HG03039 (cell line): ENCODE measurements around the gene NFXL1.
A peak's percentile ranks its signal among the peaks of the same experiment; 100 is the strongest.

Experiments
- ATAC-seq: cut with Tn5 transposase; IDR thresholded peaks from one replicate; pipeline ENCODE4 v1.9.1; 2021; ENCODE audit warnings: mild to moderate bottlenecking, moderate library complexity; ENCODE audit not compliant: unreplicated experiment

Gene NFXL1

DNA sequence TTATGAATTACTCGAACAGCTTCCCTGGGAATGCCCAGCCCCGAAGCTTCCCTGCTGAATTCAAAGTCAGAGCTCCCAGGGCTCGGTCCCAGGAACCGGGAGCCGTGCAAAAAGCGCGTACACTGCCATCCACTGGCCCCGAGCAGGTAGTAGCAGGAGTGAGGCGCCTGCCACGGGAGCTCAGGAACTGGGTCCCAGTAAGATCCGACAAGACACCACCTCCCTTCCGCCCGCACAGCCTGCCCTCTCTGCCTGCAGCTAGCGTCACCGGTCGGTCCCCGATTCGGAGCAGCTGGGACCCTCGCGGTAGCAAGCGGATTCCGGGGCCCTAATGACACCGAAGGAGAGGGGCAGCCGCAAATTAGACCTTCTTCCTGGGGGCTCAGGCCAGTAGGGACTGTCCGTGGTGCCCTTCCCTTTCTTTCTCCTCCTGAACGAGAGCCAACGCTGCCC lies 77.7 kb downstream of the NFXL1 start:
- ATAC-seq, result peak; percentile 55

DNA sequence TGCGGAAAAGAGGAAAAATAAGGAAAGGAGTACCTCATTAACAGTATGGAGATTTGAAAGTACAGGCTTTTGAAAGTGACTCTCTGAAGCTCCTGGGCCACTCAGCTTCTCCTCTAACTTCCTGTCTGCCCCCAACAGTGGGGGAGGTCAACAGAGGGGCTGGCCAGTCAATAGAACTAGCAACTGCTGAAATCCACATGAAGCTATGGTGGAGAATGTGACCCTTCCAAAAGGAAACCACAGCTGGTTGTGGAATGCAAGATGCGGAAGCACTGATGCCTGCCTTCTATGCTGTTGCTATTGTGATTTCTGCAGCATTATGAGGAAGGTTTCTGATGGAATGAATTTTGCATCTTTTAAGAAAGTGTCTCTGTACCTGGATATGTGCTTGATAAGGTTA lies 78.9 kb downstream of the NFXL1 start:
- no peak for ATAC-seq

DNA sequence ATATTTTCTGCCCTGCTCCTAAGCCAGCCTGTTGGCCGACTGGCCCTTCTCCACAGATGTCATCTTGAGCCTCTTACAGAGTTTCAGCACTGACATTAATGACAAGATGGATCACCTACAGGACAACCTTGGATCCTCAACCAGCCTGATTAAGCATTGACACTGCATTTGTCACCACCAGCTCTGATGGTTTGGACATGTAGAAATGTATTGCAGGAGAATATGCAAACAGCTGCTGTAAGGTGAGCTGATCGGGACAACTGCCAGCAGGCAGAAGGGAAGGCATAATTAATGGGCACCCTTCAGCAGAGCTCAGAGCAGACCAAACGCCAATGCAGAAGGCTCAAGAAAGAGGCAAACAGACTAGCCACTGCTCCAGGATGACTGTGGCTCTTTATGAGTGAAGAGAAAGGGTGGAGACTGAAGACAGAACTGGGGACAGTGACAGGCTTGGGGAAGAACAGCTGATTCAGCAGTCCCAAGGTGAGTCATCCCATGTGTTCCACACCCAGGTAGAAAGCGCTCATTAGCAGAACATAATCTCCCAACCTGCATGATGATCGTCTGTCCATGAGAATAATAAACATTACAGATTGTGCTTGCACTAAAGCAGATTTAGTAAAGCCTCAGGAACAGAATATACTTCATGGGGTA lies 83.2 kb downstream of the NFXL1 start:
- no peak for ATAC-seq

DNA sequence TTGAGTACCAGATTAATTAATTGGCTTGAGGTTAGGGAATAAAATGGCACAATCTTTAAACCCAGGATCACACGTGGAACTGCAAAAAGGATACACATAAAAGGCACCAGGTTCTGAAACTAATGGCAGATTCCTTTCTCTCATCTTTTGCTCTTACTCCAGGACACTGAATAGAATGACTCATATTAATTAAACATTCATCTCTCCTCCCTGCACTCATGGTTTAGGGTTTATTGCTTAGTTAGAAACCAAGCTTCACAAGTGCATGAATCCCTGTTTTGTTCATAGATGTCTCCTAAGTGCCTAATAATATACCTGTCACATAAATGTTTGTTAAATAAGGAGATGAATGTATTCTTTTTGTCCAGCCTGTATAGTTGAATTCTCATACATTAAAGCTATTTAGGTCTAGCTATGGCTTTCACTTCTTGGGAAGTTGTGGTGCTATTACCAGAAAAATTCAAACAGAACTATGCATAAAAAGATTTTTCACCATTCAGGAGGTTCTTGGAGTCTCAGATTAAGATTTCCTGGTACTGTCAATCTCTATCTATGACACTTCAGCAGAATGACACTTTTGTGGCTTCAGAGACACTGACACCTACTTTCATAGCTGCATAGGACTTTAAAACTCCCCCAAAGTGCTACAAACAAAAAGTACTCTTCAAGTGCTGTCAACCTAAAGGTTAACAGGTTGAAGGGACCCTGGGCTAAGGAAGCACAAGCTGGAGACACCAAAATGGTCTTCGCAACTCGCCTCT lies 83.9 kb downstream of the NFXL1 start:
- no peak for ATAC-seq

DNA sequence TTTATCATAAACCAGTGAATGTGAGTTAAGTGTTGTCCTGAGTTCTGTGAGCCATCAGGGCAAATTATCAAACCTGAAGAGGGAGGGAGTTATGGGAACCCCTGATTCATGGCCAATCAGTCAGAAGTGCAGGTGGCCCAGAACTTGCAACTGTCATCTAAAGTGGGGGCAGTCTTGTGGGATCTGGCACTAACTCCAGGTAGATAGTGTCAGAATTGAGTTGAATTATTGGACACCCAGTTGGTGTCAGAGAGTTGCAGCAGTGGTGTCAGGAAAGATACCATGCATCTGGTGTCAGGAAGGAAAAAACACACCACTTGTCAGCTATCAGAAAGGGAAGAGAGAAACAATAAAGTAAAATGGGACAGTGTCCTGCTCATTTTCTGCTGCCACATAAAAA lies 84.9 kb downstream of the NFXL1 start:
- ATAC-seq, result no peak

DNA sequence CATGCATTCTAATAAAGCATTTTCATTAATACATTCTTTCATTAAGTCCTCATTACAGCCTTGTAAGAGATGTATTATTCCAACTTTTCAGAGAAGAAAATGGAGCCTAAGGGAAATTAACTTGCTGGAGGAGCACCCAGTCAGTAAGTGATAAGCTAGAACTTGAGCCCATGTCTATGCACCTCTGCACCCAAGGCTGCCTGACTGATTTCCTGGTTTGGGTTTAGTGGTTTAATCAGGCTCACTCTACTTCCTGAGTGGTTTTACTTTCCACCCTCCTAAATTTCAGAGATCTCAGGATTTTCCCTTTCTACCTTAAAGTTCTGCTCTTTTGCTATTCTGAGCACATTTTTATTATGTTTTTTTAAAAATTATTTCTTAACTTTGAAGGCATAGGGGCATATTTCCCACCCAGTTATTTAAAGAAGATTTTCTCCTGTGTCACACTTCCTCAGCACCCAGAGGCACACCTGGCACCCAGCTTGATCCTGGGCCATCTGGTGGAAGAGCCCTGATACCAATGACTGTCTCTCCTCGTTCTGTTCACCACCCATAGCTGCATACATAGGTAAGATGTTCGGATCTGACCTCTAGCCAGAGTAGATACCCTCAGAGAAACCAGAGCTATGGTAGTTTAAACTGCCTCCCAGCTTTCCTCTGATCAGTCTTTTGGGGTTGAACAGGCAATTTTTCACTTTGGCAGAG lies 86.9 kb downstream of the NFXL1 start:
- no peak for ATAC-seq

DNA sequence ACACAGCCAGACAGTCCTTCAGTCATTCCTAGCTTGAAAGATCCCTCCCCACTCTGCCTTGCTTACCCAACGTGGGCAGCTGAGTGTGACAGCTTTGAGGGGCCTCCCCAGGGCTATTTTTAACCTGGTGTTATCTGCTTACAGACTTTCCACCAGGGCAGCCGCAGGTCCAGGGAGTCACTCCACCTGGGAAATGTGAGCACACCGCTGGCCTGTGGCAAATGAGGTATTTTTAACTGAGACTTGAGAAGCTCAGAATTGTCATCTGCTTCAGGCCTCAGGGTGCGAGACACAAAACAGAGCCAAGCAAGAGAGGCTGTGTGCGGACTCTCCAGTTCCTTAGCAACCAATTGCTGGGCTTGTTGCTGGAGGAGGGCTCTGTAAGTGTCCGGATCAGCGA lies 89.5 kb downstream of the NFXL1 start:
- ATAC-seq, result no peak

DNA sequence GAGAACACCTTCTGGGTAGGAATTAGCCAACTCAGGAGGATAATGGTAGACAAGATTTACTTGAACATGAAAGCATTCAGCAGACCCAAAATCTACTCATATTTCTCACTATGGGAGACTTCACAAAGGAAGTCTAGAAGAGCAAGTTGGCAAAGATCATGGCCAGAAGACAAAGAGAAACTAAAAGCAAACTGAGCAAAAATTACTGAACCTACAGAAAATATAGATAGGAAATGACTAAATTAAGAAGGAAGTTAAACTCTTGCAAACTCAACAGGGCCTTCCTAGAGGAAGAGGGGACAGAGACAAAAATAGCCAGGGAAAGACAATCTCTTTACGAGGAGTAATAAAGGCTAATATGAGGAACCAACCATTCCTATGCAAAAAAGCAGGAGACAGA lies 95.2 kb downstream of the NFXL1 start:
- no peak for ATAC-seq

DNA sequence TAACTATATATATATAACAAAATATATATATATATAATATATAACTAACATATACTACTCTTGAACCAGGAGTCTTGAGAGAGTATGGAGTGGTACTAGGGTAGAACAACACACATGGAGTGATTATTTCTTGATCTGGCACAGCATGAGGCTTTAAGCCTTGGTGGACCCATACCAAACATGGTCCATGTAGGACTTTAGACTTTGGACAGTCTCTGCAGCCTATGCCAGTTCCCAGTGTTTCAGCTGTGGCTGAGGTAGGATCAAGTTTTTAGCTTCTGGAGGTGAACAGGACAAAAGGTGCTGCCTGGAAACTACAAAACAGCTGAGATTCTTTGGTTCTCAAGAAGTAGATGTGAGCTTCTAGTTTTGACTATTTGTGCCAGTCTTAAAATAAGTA lies 97.1 kb downstream of the NFXL1 start:
- ATAC-seq, result no peak

DNA sequence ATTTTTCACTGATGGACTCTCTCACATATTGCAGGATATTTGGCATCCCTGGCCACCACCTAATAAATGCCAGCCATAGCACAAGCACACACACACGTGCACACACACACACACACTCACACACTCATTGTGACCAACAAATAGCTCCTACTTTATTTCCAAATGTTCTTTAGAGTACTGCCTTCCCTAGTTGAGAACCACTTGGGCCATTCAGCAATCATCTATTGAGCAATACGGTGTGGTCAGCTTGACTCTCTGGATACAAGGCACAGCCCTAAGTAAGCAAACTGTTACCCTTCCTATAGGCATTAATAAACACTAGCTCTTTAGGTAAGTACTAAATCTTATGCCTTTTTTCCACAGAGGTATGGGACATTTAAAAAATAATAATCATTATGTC lies 97.6 kb downstream of the NFXL1 start:
- ATAC-seq, result no peak

DNA sequence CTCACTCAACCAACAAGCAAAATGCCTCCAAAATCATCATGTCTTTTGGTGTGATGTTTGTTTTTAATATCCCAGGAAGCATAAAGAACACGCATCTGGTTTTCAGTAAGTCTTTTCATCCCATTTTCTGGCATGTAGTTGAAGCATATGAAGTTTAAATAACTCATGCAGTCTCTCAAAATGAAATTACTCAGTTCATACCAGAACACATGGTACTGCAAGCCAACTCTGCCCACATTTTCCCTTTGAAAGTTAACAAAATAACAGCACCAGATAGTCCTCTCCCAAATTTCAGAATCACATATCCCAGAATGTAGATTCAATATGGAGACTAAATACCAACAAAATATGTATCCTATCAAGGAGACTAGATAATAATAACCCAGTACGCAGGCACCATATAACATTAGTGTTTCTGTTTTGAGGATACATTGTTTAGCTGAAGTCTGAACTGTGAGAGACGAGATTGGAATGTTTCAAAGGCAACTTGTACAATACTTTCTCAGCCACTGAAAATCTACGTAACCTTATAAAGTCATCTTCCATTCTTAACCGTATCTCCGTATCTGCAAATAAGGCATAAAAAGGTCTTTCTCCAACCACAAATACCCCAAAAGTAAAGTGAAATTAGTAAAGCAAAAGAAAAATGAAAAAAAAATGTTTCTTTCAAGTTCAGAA lies 99.6 kb downstream of the NFXL1 start:
- no peak for ATAC-seq

DNA sequence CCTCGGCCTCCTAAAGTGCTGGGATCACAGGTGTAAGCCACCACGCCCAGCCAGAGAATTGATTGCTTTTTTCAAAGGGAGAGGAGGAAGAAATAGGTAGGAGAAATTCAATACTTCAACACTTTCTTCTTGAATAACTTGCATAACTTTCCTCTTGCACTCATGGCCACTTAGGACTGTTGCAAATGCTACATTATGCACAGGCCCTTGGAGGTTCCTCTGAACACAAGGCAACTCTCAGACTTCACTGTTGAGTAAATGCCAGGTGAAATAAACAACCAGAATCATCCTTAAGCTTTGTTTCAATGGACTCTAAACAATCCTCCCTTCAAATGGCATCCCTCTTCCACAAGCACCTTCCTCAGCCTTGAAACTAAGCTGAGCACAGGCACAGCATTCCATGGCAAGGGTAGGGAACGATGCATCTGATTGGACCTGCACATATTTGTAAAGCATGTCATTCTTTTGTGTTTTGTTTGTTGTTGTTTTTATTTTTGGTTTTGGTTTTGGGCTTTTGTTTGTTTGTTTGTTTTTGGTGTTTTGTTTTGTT lies 104.7 kb downstream of the NFXL1 start:
- no peak for ATAC-seq

DNA sequence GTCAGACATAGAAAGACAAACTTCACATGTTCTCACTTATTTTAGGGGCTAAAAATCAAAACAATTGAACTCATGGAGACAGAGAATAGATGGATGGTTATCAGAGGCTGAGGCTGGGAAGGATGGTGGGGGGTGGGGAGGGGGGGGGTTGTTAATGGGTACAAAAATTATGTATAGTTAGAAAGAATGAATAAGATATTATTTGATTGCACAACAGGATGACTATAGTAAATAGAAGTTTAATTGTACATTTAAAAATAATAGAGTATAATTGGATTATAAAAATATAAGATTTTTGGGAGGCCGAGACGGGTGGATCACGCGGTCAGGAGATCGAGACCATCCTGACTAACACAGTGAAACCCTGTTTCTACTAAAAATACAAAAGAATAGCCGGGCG lies 109.8 kb downstream of the NFXL1 start:
- ATAC-seq, result no peak

DNA sequence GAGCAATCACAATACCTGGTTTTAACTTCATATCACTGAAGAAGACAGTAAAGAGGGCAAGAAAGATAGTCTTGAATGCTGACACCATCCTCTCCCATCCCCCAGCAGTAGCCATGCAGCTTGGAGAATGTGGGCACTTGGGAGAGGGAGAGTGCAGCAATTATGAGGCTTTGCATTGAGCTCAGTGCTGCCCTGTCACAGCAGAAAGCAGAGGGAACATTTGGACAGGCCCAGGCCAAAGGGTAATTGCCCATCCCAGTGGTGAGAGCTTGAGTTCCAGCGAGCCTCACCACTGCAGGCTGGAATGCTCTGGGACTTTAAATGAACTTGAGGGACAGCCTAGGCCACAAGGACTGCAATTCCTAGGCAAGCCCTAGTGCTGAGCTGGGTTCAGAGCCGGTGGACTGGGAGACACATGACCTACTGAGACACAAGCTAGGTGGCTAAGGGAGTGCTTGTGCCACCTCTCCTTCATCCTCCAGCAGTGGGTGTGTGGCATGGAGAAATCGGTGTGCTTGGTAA lies 112.8 kb downstream of the NFXL1 start:
- ATAC-seq, result no peak

DNA sequence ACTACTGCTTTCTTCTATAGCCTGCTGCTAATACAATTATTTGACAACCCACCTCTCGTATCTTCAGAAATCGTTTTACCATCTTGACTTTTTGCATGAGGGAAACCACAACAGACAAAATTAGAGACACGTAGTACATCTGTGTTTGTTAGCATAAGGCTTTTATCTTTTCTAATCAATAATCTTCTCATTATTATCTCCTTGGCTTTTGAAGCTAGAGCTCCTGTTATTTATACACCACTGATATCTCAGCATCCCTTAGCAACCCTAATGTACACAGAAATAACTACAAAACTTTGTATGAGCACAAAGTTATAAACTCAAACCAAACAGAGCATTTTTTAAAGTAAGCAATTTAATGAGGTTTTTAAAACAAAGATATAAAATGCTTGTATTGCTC lies 116.2 kb downstream of the NFXL1 start:
- ATAC-seq, result no peak
